Activated CD4-positive, alpha-beta T cell treated with anti-CD3 and anti-CD28 coated beads, Interleukin-2, amount 10 ng/mL, durations not matched to agents 7 days and 5 days (primary cell): Measurements from ENCODE around the gene EFNB3. TPM values are rescaled to one million over a fixed set of nuclear protein-coding genes. Genes with fewer than 3 reads are reported as not detected.

Source experiments
- CTCF ChIA-PET: fragments of 350-600 bp; sonication (Branson Sonifier 250); formaldehyde crosslinking; loops from one replicate; lab custom pipeline; 2021; ENCODE audit warnings: antibody characterized with exemption; lab: Charles Lee
- POLR2A ChIA-PET: fragments of 350-600 bp; sonication (Branson Sonifier 250); formaldehyde crosslinking; loops from one replicate; lab custom pipeline; 2021; ENCODE audit warnings: antibody characterized with exemption; lab: Charles Lee
- DNase-seq: peaks from one replicate; pipeline ENCODE4 v3.0.0-alpha.2; 2020
- H3K27ac Mint-ChIP-seq: one replicate; pipeline ENCODE4 v1.8.0; 2021; ENCODE audit warnings: mild to moderate bottlenecking, moderate library complexity, mixed read lengths
- H3K27me3 Mint-ChIP-seq: one replicate; pipeline ENCODE4 v1.8.0; 2021; ENCODE audit warnings: mixed read lengths
- H3K36me3 Mint-ChIP-seq: one replicate; pipeline ENCODE4 v1.8.0; 2021; ENCODE audit warnings: low read depth, mixed read lengths
- H3K4me1 Mint-ChIP-seq: one replicate; pipeline ENCODE4 v1.8.0; 2021; ENCODE audit warnings: mixed read lengths
- H3K4me3 Mint-ChIP-seq: one replicate; pipeline ENCODE4 v1.8.0; 2021; ENCODE audit warnings: mild to moderate bottlenecking, moderate library complexity, mixed read lengths
- H3K9me3 Mint-ChIP-seq: one replicate; pipeline ENCODE4 v1.8.0; 2021; ENCODE audit warnings: mixed read lengths
- total RNA-seq, 2 experiments: library from RNA; stranded (reverse); gene quantifications; one replicate each; pipeline ENCODE4 v1.2.3, GENCODE V29; 2021

Gene EFNB3
- total RNA-seq, 2 experiments from 2014 or later = not detected

GRCh38 chr17:7686222-7687071 is 18.6 kb upstream of the EFNB3 start:
- Mint-ChIP-seq H3K36me3 (peaks cover 22% of the 10 kb centered on the region), H3K27ac (peak overlapping the region; percentile 100), H3K9me3 (no peaks in the 10 kb centered on the region), H3K27me3 (no peaks in the 10 kb centered on the region), H3K4me3 (peak overlapping the region; percentile 92), H3K4me1 (peaks cover 48% of the 10 kb centered on the region)
- ChIA-PET CTCF (interaction anchor here (0.6 to 3.4 kb wide), 26 partner anchors 8 to 433 kb away, joined by 3 to 33 read pairs (median 6); partner anchors contain the start of genes CD68, DNAH2, FXR2 and MPDU1), POLR2A (interaction anchor here (0.5 to 2.8 kb wide), 10 partner anchors 9 to 441 kb away, joined by 3 to 8 read pairs (median 4); partner anchors contain the start of genes ATP1B2, FXR2, MPDU1 and SAT2)
- DNase-seq = peak; percentile 84

- peak within 1 kb of the TSS; percentile 100 for H3K27ac Mint-ChIP-seq
- peaks cover 48% of the 10 kb centered on the region for H3K4me1 Mint-ChIP-seq
- CTCF ChIA-PET = interaction anchor here (0.5 to 3.4 kb wide), 52 partner anchors 9 to 561 kb away, joined by 3 to 33 read pairs (median 4); partner anchors contain the start of genes CD68, CNTROB, CTC1 and DNAH2
- DNase-seq = peak; percentile 94
- H3K9me3 Mint-ChIP-seq = no peaks in the 10 kb centered on the region
- POLR2A ChIA-PET = interaction anchor here (0.6 to 2.8 kb wide), 9 partner anchors 37 to 433 kb away, joined by 3 to 8 read pairs (median 4); partner anchors contain the start of genes ATP1B2, FXR2 and MPDU1
- H3K27me3 Mint-ChIP-seq = no peaks in the 10 kb centered on the region
- peak within 1 kb of the TSS; percentile 92 for H3K4me3 Mint-ChIP-seq
- H3K36me3 Mint-ChIP-seq = peaks cover 22% of the 10 kb centered on the region
Observed at GRCh38 chr17:7687072-7687907, 17.7 kb upstream of the EFNB3 start, which contains the start of gene TP53. TP53 (minus strand) TSS chr17:7687490; CDS start chr17:7676594, 10,896 bp downstream.

GRCh38 chr17:7687908-7688807 is 16.8 kb upstream of the EFNB3 start, which contains the start of gene WRAP53:
WRAP53 (plus strand) TSS chr17:7688477; CDS start chr17:7688649, 172 bp downstream.
- Mint-ChIP-seq H3K27me3 (no peaks in the 10 kb centered on the region), H3K4me1 (peaks cover 45% of the 10 kb centered on the region), H3K27ac (peak within 1 kb of the TSS; percentile 100), H3K36me3 (peaks cover 25% of the 10 kb centered on the region), H3K9me3 (no peaks in the 10 kb centered on the region), H3K4me3 (peak within 1 kb of the TSS; percentile 92)
- POLR2A ChIA-PET = interaction anchor here (0.6 to 2.8 kb wide), 8 partner anchors 37 to 432 kb away, joined by 3 to 8 read pairs (median 4); partner anchors contain the start of genes ATP1B2, FXR2 and MPDU1
- CTCF ChIA-PET = interaction anchor here (0.5 to 3.4 kb wide), 55 partner anchors 10 to 556 kb away, joined by 3 to 33 read pairs (median 4); partner anchors contain the start of genes CD68, CNTROB, DNAH2 and DVL2
- DNase-seq = peak; percentile 97

- H3K4me1 Mint-ChIP-seq = peaks cover 42% of the 10 kb centered on the region
- H3K36me3 Mint-ChIP-seq = peaks cover 25% of the 10 kb centered on the region
- H3K9me3 Mint-ChIP-seq = no peaks in the 10 kb centered on the region
- no peaks in the 10 kb centered on the region for H3K27me3 Mint-ChIP-seq
- CTCF ChIA-PET = interaction anchor here (0.5 to 3.4 kb wide), 28 partner anchors 10 to 555 kb away, joined by 3 to 18 read pairs (median 5); partner anchors contain the start of genes CD68, DNAH2, FXR2 and MPDU1
- DNase-seq = no peak
- POLR2A ChIA-PET = no interaction called here
- H3K27ac Mint-ChIP-seq = peak overlapping the region; percentile 100
- H3K4me3 Mint-ChIP-seq = peak overlapping the region; percentile 92
Observed at GRCh38 chr17:7688808-7689316, 16.1 kb upstream of the EFNB3 start.

GRCh38 chr17:7695586-7695985 is 9.4 kb upstream of the EFNB3 start:
- no peak overlapping the region for H3K27ac Mint-ChIP-seq
- no peaks in the 10 kb centered on the region for H3K9me3 Mint-ChIP-seq
- no peaks in the 10 kb centered on the region for H3K4me1 Mint-ChIP-seq
- DNase-seq = no peak
- peaks cover 22% of the 10 kb centered on the region for H3K36me3 Mint-ChIP-seq
- H3K4me3 Mint-ChIP-seq = no peak overlapping the region
- ChIA-PET CTCF (no interaction called here), POLR2A (no interaction called here)
- no peaks in the 10 kb centered on the region for H3K27me3 Mint-ChIP-seq

- Mint-ChIP-seq H3K27me3 (no peaks in the 10 kb centered on the region), H3K4me3 (no peak overlapping the region), H3K36me3 (peaks cover 28% of the 10 kb centered on the region), H3K27ac (no peak overlapping the region), H3K9me3 (no peaks in the 10 kb centered on the region), H3K4me1 (no peaks in the 10 kb centered on the region)
- ChIA-PET CTCF (interaction anchor here (1.4 kb wide), 1 partner anchor 10 kb away, joined by 9 read pairs; the partner anchor contains the start of genes TP53 and WRAP53), POLR2A (no interaction called here)
- no peak for DNase-seq
Observed at GRCh38 chr17:7697828-7698588, 7.0 kb upstream of the EFNB3 start.

GRCh38 chr17:7700510-7700909 is 4.5 kb upstream of the EFNB3 start:
- peaks cover 9% of the 10 kb centered on the region for H3K4me1 Mint-ChIP-seq
- ChIA-PET POLR2A (no interaction called here), CTCF (interaction anchor here (3.6 kb wide), 1 partner anchor 13 kb away, joined by 18 read pairs; the partner anchor contains the start of genes TP53 and WRAP53)
- no peak overlapping the region for H3K4me3 Mint-ChIP-seq
- no peaks in the 10 kb centered on the region for H3K9me3 Mint-ChIP-seq
- peaks cover 17% of the 10 kb centered on the region for H3K27me3 Mint-ChIP-seq
- peaks cover 30% of the 10 kb centered on the region for H3K36me3 Mint-ChIP-seq
- DNase-seq = no peak
- H3K27ac Mint-ChIP-seq = no peak overlapping the region

- peaks cover 13% of the 10 kb centered on the region for H3K4me1 Mint-ChIP-seq
- CTCF ChIA-PET = interaction anchor here (3.6 kb wide), 1 partner anchor 14 kb away, joined by 18 read pairs; the partner anchor contains the start of genes TP53 and WRAP53
- DNase-seq = no peak
- no peak overlapping the region for H3K4me3 Mint-ChIP-seq
- H3K9me3 Mint-ChIP-seq = no peaks in the 10 kb centered on the region
- peaks cover 29% of the 10 kb centered on the region for H3K27me3 Mint-ChIP-seq
- POLR2A ChIA-PET = no interaction called here
- peaks cover 21% of the 10 kb centered on the region for H3K36me3 Mint-ChIP-seq
- no peak overlapping the region for H3K27ac Mint-ChIP-seq
Observed at GRCh38 chr17:7701681-7702080, 3.3 kb upstream of the EFNB3 start.

- ChIA-PET CTCF (interaction anchor here (0.8 to 3.6 kb wide), 2 partner anchors 12 to 15 kb away, joined by 3 to 18 read pairs; partner anchors contain the start of genes TP53 and WRAP53), POLR2A (no interaction called here)
- Mint-ChIP-seq H3K27ac (no peak overlapping the region), H3K9me3 (no peaks in the 10 kb centered on the region), H3K36me3 (peaks cover 18% of the 10 kb centered on the region), H3K4me3 (no peak overlapping the region), H3K4me1 (peaks cover 13% of the 10 kb centered on the region), H3K27me3 (peaks cover 37% of the 10 kb centered on the region)
- DNase-seq = no peak
Observed at GRCh38 chr17:7702776-7703175, 2.2 kb upstream of the EFNB3 start.

GRCh38 chr17:7703584-7704479 is 1.2 kb upstream of the EFNB3 start:
- Mint-ChIP-seq H3K4me3 (no peak overlapping the region), H3K27ac (no peak overlapping the region), H3K36me3 (peaks cover 18% of the 10 kb centered on the region), H3K4me1 (peaks cover 13% of the 10 kb centered on the region), H3K27me3 (peaks cover 40% of the 10 kb centered on the region), H3K9me3 (no peaks in the 10 kb centered on the region)
- no peak for DNase-seq
- ChIA-PET CTCF (interaction anchor here (0.8 to 3.6 kb wide), 2 partner anchors 13 to 16 kb away, joined by 3 to 18 read pairs; partner anchors contain the start of genes TP53 and WRAP53), POLR2A (no interaction called here)
